Esophagus muscularis mucosa (tissue), 4 donors: Measurements from ENCODE around the gene PCDH9.

Experiments used
- CTCF ChIP-seq, 3 experiments: fragments of 200-600 bp in 2 of 3; fragments of 450-650 bp in 1 of 3; sonication (generic) in 2 of 3; IDR thresholded peaks; one replicate each; pipeline ENCODE4 v1.5.1; 2017 to 2019; ENCODE audit warnings: antibody characterized with exemption in 3 of 3, mild to moderate bottlenecking in 2 of 3, moderate library complexity in 1 of 3
- EP300 ChIP-seq: sonication (generic); formaldehyde crosslinking; IDR thresholded peaks from one replicate; pipeline ENCODE4 v1.6.1; 2017; ENCODE audit warnings: antibody characterized with exemption
- POLR2A ChIP-seq: fragments of 450-650 bp; IDR thresholded peaks from one replicate; pipeline ENCODE4 v1.6.1; 2017; ENCODE audit warnings: antibody characterized with exemption, moderate library complexity, mild to moderate bottlenecking, low read depth

- TF ChIP-seq POLR2A (no peak), CTCF (IDR thresholded peaks at IDR 0.05) (no peak), EP300 (no peak)
These were observed 564.1 kb downstream of the PCDH9 start for GRCh38 chr13:66665991-66666390.
